ENCODE measurements around the gene WNT3A. TPM values are rescaled to one million over a fixed set of nuclear protein-coding genes. Genes with fewer than 3 reads are reported as not detected.

WNT3A gene
- total RNA-seq, 1 donor from 2014 or later: not detected

DNA sequence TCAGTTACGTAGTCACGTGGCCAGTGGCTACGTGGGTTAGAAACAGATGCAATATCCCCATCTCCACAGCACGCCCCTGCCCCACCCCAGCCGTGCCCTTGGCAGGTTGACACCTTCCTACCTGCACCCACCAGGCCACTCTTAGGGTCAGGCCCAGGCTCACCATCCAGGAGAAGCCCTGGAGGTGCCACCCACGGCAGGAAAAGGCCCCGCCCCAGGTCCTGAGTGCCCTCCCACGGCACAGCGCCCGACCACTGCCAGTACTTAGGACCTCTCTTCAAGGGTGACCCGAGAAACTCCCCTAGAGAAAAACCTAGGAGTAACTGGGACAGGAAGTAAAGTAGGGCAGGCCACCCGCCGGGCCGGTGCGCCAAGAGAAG, 94.8 kb downstream of the WNT3A start:
- intact Hi-C loops (cut with DNase I): no loop called here
- no peak for ATAC-seq

DNA sequence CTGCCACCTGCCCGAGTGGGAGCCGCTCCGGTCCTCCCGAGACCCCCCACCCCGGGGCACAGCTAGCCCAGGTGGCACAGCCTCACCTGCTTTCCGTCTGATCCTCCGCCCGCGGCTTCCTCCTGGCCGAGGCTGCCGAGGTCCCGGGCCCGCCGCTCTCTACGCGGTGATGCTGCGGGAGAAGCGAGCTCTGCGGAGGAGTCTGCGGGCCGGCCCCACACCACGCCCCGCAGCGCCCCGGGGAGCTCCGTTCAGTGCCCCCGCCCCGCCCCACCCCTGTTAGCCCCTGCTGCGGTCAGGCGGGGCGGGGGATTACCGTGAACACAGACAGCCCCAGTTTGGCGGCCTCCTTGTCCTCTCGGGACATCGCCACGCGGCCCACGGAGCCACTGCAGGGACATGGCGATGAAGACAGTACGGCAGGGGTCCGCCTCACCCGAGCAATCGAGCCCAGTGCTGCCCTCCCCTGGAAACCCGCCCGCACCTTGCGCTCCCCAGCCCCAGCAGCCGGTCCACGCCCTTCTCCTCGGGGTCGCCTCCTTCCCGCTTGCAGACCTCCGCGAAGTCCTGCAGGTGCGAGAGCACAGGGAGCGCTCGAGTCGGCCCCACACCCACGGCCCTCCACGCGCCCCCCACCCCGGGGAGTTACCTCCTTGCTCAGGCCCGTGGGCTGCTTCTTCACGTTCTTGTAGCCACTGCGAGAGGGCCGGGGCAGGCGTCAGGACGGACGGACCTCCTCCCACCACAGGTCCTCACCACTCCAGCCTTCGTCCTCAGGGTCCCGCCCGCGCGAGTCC, 95.4 kb downstream of the WNT3A start:
- DNase-seq (ENCODE audit: missing footprints) (no peak), ATAC-seq (no peak)
- intact Hi-C loops (cut with DNase I): no loop called here

More for the DNA sequence above, 94.8 kb downstream of the WNT3A start:
- no peak for DNase-seq (ENCODE audit: missing footprints)

DNA sequence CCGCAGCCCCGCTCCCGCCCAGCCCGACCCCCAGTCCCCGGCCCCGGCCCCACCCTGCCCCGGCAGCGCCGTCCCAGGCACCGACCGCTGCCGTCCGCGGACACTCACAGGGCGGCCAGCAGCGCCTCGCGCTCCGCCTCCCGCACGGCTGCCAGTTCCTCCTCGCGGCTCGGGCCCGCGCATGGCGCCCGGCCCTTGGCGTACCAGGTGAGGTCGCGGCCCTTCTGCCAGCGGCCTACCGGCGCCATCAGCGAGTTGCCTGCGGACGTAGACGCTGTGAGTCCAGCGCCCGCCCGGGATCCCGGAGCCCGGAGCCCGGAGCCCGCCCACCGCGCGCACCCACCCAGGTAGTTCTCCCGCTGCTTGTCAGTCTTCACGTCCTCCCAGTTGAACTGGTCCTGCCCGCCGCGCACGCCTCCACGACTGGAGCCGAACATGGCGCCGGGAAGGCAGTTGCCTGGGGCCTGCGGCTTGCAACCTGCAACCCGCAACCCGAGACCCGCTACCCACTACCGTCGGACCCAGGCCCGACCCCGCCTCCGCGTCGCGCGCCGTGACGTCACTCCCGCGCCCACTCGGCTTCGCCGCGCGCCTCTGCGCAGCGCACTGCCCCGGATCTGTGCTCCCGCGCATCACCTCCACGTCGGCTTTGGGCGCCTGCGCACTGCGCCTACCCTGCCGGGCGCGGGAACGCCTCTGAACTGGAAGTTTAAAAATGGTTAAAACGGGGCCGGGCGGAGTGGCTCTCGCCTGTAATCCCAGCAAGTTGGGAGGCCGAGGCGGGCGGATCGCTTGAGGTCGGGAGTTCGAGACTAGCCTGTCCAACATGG, 96.2 kb downstream of the WNT3A start, which contains the start of gene C1orf35:
C1orf35 (minus strand) TSS at position 535 of the 830 bp plus-strand sequence; CDS start at position 437, 98 bp downstream.
- intact Hi-C loops (cut with DNase I): no loop called here
- peak; percentile 91 for ATAC-seq
- DNase-seq (ENCODE audit: missing footprints): peak; percentile 97

DNA sequence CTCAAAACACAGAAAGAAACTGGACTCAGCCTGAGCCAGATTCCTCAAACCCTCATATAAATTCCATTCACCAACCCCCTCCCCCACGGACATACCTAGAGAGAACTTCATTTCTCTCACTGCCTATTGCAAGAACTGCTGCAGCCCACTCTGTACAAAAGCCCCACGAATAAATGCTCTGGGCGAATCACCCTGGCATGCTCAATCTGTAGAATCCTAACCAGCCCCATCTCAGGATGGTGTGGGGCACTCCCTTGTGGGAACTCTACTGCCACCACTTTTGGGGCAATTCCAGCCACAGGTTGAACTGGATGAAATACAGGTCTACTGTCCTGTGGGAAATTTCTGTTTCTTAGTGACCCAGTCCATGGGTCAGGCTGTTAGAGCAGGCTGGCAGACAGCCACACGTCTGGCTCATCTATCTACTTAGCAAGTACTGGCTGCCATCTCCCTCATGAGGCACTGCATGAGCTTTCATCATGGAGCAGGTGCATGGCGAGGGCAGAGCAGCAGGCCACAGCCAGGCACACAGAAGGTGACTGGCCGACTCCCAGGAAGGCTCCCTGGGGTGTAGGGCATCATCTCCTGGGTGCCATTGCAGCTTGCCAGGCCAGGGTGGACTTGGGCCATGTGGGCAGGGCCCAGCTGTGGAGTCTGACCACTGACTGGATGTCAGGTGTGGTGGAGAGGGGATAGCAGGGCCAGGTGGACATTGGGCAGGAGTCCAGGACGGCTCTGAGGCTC, 97.9 kb downstream of the WNT3A start:
- intact Hi-C loops (cut with DNase I): no loop called here
- no peak for DNase-seq (ENCODE audit: missing footprints)
- no peak for ATAC-seq

DNA sequence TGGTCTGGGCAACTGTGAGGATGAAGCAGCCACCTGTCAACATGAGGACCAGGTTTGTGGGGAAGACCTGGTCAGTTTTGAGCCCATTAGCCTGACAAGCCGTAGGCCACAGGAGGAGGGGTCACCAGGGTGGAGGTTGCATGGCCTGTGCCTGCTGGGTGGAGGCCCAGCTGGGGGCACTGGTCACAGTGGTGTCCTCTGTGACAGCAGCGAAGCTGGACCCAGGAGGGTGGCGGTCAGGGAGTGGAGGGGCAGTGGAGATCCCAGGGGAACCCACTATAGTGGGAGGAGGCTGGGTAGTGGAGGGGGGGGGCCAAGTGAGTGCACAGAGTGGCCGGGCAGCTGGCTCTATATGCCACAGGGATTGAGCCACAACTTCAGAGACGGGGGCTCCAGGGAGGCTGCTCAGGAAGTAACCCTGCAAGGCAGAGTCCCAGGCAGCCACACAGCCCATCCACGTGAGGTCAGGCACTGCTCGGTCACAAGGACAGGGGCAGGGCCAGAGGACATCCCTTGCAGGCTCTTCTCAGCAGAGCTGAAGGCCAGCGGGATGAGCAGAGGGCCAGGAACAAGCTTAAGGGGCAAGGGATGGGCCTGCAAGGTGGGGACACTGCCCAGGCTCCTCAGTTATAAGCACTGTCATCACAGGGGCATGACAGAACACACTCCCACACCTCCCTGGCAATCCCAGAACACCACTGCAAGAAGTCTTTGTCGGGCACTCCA, 98.6 kb downstream of the WNT3A start:
- no peak for ATAC-seq
- intact Hi-C loops (cut with DNase I): no loop called here
- no peak for DNase-seq (ENCODE audit: missing footprints)

DNA sequence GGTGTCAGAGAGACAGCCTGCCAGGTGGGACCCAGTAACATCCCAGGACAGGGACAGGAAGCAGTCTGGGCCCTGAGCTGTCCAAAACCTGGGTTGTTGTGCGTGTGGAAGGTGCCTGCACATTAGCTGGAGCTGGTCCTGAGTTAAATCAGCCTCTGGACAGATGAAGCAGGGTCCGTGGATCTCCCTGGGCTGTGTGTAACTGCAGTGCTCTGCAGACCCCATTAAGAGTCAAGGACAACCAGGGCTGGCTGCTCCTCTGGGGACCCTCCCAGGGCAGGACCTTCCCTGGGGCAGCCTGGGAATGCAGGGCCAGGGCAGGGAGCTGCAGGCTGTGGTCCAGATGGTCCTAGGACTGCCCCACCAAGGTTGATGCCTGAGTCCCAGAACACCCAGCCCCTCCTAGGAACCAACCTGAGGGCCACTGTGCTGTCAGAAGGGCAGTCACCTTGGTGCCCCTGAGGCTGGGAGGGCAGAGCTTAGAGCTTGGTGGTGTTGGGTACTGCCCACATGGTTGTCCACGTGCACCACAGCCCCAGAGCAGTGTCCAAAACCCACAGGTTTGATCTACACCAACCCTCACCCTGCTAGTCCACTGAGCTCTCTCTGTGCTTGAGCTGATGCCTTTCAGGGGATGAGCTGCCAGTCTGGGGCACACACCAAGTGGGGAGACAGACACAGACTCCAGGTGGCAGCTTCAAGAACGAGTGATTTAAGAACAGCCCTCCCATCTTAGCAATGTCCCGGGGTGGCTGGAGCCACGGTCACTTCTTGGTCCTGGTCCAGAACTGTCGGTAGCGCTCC, 99.4 kb downstream of the WNT3A start:
- no peak for ATAC-seq
- intact Hi-C loops (cut with DNase I): no loop called here
- DNase-seq (ENCODE audit: missing footprints): no peak

DNA sequence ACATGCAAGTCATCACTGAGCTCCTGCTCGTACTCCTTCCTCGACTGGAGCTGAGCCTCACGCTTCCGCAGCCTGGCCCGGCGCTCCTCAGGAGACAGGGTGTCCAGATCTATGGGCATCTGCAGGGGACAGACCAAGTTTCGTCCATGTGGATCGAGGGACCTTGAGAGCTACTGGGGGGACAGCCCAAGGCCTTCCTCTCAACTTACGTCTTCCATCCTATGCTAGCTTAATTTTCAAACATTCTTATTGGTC, 99.9 kb downstream of the WNT3A start:
- intact Hi-C loops (cut with DNase I): no loop called here
- DNase-seq (ENCODE audit: missing footprints) (no peak), ATAC-seq (no peak)

DNA sequence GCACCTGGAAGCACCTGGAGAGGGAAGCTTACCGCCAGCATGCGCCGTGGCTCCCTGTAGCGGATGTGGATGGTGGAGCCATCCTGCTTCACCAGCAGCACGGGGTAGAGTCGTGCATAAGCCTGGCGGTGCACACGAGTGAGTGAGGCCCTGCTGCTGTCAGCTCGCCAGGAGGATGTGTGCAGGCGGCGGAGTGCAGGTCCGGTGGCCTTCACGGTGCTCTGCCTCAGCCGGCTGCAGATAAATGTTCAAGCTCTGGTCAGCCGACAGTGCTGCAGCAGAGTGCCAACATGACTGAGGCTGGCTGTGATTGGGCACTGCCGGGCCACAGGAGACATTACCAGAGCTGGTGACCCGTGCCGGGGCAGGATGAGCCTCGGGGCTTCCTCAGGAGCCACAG, 100.8 kb downstream of the WNT3A start:
- intact Hi-C loops (cut with DNase I): loop anchor here (2.0 kb wide), 2 partner anchors 25 to 33 kb away; partner anchors contain the start of genes ARF1 and GUK1
- ATAC-seq: no peak
- DNase-seq (ENCODE audit: missing footprints): no peak

DNA sequence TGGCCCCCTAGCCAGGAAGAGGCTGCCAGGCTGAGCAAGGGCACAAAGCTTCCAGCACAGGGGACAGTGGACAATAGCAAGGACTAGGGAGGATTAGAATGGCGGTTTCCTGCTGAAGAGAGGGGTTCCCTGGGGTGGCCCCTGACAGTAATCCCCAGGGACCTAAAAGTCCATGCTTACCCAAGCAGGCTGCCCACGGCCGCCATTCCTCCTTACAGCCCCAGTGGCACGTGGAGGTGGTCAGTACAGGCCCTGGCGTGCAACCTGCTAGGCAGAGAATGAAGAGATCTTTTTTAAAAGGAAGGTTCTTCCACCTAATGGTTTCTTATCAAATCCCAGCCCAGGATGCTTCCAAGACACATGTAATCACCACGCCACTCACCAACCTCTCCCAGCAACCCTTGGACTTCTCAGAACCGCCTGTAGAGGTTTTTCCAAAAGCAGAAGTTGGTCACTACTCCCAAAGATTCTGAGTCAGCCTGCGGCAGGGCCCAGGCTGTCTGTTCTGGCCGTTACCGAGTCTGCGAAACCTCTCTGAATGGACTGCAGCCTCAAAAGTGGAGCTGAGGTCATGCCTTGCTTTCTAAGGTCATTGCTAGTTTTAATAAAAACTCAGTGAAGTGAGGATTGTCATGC, 101.4 kb downstream of the WNT3A start:
- DNase-seq (ENCODE audit: missing footprints) (no peak), ATAC-seq (no peak)
- intact Hi-C loops (cut with DNase I): loop anchor here (2.0 kb wide), 2 partner anchors 25 to 33 kb away; partner anchors contain the start of genes ARF1 and GUK1

DNA sequence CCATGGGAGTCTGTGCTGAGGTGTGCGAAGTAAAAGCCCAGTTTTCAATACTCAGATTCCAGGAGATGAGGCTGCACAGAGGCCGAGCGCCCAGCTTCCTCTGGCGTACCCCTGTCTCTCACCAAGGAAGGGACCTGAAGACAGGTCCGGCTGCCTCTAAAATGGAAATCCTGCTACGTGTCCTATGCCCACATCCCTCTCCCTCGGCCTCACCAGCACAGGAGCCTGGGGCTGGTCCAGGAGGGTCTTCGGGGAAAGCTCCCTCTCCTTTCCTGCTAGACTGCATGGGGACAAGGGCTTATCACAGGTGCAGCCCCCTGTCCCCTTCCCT, 101.9 kb downstream of the WNT3A start:
- no peak for DNase-seq (ENCODE audit: missing footprints)
- no peak for ATAC-seq
- intact Hi-C loops (cut with DNase I): loop anchor here (2.0 kb wide), 2 partner anchors 26 to 32 kb away; partner anchors contain the start of genes ARF1 and GUK1

DNA sequence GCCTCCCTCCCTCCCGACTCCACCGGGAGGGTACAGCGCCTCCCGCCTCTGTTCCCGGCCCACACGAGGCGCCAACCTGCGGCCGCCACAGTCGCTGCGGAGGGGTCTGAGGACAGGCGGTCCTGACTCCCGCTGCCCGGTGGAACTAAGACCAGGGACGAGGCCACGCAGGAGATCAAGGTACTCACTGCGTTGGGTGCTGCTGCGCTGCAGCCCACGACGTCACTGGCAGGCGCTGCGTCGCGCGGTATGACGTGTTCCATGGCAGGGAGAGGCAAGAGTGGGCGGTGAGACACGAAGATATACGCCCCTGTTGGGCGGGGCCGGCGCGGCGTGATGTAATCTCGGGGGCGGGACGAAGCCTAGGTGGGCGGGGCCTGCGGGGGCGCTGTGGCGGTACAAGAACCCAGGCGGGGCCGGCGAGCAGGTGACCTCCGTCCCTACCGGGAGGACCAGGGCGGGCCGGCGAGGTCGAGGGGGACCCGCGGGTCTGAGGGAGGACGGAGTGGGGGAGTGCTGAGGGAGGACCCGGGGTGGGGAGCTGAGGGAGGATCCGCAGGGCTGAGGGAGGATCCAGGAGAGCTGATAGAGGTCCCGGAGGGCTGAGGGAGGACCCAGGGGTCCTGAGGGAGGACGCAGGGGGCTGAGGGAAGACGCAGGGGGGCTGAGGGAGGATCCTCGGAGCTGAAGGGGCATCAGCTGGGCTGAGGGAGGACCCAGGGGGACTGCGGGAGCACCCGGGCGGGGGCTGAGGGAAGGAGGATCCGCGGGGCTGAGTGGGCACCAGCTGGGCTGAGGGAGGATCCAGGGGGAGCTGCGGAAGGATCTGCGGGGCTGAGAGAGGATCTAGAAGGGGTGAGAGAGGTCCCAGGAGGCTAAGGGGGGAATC, 102.5 kb downstream of the WNT3A start, which contains the start of gene MRPL55:
MRPL55 (minus strand) TSS at position 227 of the 889 bp plus-strand sequence. CDS start 1,039 bp downstream, outside the sequence.
- intact Hi-C loops (cut with DNase I): loop anchor here (2.0 kb wide), 2 partner anchors 27 to 31 kb away; partner anchors contain the start of genes ARF1 and GUK1
- DNase-seq (ENCODE audit: missing footprints): peak; percentile 99
- peak; percentile 96 for ATAC-seq

DNA sequence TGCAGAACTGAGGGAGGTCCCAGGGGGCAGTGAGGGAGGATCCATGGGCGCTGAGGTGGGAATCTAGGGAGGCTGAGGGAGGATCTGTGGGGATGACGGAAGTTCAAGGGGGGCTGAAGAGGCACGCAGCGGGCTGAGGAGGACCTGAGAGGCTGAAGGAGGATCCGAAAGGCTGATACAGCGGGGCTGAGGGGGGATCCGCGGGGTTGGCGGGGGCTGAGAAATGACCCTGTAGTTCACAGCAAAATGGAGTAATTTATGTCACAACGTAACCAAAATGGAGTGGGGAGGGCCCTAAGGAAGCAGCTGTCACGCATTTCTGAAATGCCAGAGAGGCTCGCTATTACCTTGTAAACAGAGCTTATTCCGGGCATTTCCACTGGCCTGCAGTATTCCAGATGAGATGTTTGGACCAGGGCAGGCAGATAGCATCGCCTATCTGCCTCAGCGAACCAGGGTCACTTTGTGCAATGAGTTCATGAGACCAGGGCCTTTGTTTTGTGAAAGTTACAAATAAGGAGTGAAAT, 103.2 kb downstream of the WNT3A start:
- intact Hi-C loops (cut with DNase I): loop anchor here (2.0 kb wide), 2 partner anchors 27 to 31 kb away; partner anchors contain the start of genes ARF1 and GUK1
- no peak for DNase-seq (ENCODE audit: missing footprints)
- no peak for ATAC-seq

DNA sequence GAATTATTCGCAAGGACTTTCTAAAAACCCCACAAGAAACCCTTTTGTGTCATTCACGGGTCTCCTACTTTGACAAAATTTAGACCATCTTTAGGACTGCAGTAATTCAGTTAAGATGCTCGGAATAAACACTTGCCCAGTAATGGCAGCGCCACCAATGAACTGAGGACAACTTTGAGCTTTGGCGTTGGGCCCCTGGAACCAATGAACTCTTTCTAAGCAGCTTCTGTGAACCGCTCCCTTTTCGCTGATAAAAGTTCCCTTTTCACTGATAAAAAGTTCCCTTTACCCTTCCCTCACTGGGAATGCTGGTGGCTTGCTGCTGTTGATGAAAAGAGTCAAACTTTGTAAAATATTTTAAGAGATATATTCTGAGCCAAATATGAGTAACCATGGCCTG, 103.8 kb downstream of the WNT3A start:
- intact Hi-C loops (cut with DNase I): no loop called here
- ATAC-seq (no peak), DNase-seq (ENCODE audit: missing footprints) (no peak)

All from Right ventricle myocardium inferior (tissue), 1 donor.